Activated naive CD8-positive, alpha-beta T cell treated with anti-CD3 and anti-CD28 coated beads, Interleukin-2, amount 10 ng/mL, durations not matched to agents 7 days and 5 days (primary cell): ENCODE data around the gene ERC1. TPM values are rescaled to one million over a fixed set of nuclear protein-coding genes. Genes with fewer than 3 reads are reported as not detected.
"Not testable (repeated sequence)": the region's sequence is repeated elsewhere in the genome, so short reads cannot be mapped to it uniquely, and the experiment has no call there.

Experiments used
- ATAC-seq: fragments of 150-1000 bp; cut with Tn5 transposase; one replicate; pipeline ENCODE4 v1.10.0; 2021; ENCODE audit warnings: low read depth, moderate library complexity
- POLR2A ChIA-PET: fragments of 350-600 bp; sonication (Branson Sonifier 250); formaldehyde crosslinking; loops from one replicate; lab custom pipeline; 2021; ENCODE audit warnings: antibody characterized with exemption; lab: Charles Lee
- DNase-seq: peaks from one replicate; pipeline ENCODE4 v3.0.0; 2021
- H3K27ac Mint-ChIP-seq: one replicate; pipeline ENCODE4 v1.8.0; 2022; ENCODE audit warnings: mild to moderate bottlenecking, mixed read lengths
- H3K27me3 Mint-ChIP-seq: one replicate; pipeline ENCODE4 v1.8.0; 2022; ENCODE audit warnings: mild to moderate bottlenecking, moderate library complexity, mixed read lengths
- H3K36me3 Mint-ChIP-seq: one replicate; pipeline ENCODE4 v1.8.0; 2021; ENCODE audit warnings: mild to moderate bottlenecking, mixed read lengths
- H3K4me1 Mint-ChIP-seq: one replicate; pipeline ENCODE4 v1.8.0; 2021; ENCODE audit warnings: mixed read lengths
- H3K4me3 Mint-ChIP-seq: one replicate; pipeline ENCODE4 v1.8.0; 2022; ENCODE audit warnings: mild to moderate bottlenecking, moderate library complexity, mixed read lengths
- H3K9me3 Mint-ChIP-seq: one replicate; pipeline ENCODE4 v1.8.0; 2021; ENCODE audit warnings: mixed read lengths
- total RNA-seq, 2 experiments: library from RNA; stranded (reverse); gene quantifications; one replicate each; pipeline ENCODE4 v1.2.3, GENCODE V29; 2021

Gene ERC1
- total RNA-seq, 2 experiments from 2014 or later, result 24.0 to 30.3 TPM

- Mint-ChIP-seq H3K4me1 (peaks cover 4% of the 10 kb centered on the region), H3K27ac (no peak overlapping the region), H3K9me3 (no peaks in the 10 kb centered on the region), H3K4me3 (no peak overlapping the region), H3K36me3 (peaks cover 3% of the 10 kb centered on the region), H3K27me3 (no peaks in the 10 kb centered on the region)
- POLR2A ChIA-PET, result no interaction called here
- no peak for DNase-seq
- ATAC-seq, result no peak
These were observed 235.9 kb downstream of the ERC1 start for GRCh38 chr12:1226951-1227350.

GRCh38 chr12:1234073-1234472 lies 243.1 kb downstream of the ERC1 start:
- POLR2A ChIA-PET, result no interaction called here
- Mint-ChIP-seq H3K36me3 (peaks cover 8% of the 10 kb centered on the region), H3K27me3 (no peaks in the 10 kb centered on the region), H3K27ac (no peak overlapping the region), H3K4me1 (no peaks in the 10 kb centered on the region), H3K4me3 (no peak overlapping the region), H3K9me3 (no peaks in the 10 kb centered on the region)
- DNase-seq (no peak), ATAC-seq (no peak)

- H3K27ac Mint-ChIP-seq, result no peak overlapping the region
- no peaks in the 10 kb centered on the region for H3K9me3 Mint-ChIP-seq
- ATAC-seq (no peak), DNase-seq (no peak)
- no peaks in the 10 kb centered on the region for H3K27me3 Mint-ChIP-seq
- H3K4me3 Mint-ChIP-seq, result no peak overlapping the region
- POLR2A ChIA-PET, result no interaction called here
- no peaks in the 10 kb centered on the region for H3K36me3 Mint-ChIP-seq
- no peaks in the 10 kb centered on the region for H3K4me1 Mint-ChIP-seq
These were observed 255.6 kb downstream of the ERC1 start for GRCh38 chr12:1246637-1247036.

GRCh38 chr12:1250641-1251040 lies 259.6 kb downstream of the ERC1 start:
- Mint-ChIP-seq H3K27me3 (no peaks in the 10 kb centered on the region), H3K4me3 (no peak overlapping the region), H3K27ac (no peak overlapping the region), H3K36me3 (no peaks in the 10 kb centered on the region), H3K9me3 (no peaks in the 10 kb centered on the region), H3K4me1 (no peaks in the 10 kb centered on the region)
- no peak for ATAC-seq
- POLR2A ChIA-PET, result no interaction called here
- DNase-seq, result no peak

- no peak for ATAC-seq
- Mint-ChIP-seq H3K4me1 (no peaks in the 10 kb centered on the region), H3K27ac (no peak overlapping the region), H3K36me3 (no peaks in the 10 kb centered on the region), H3K9me3 (no peaks in the 10 kb centered on the region), H3K4me3 (no peak overlapping the region), H3K27me3 (no peaks in the 10 kb centered on the region)
- no peak for DNase-seq
- POLR2A ChIA-PET, result no interaction called here
These were observed 261.7 kb downstream of the ERC1 start for GRCh38 chr12:1252758-1253157.

GRCh38 chr12:1255125-1255524 lies 264.1 kb downstream of the ERC1 start:
- POLR2A ChIA-PET, H3K36me3 Mint-ChIP-seq, H3K4me1 Mint-ChIP-seq, H3K9me3 Mint-ChIP-seq, H3K27ac Mint-ChIP-seq, ATAC-seq, H3K4me3 Mint-ChIP-seq, DNase-seq, H3K27me3 Mint-ChIP-seq: not testable (repeated sequence)

GRCh38 chr12:1255854-1256253 lies 264.8 kb downstream of the ERC1 start:
- POLR2A ChIA-PET, H3K4me1 Mint-ChIP-seq, H3K9me3 Mint-ChIP-seq: not testable (repeated sequence)

GRCh38 chr12:1256285-1256684 lies 265.3 kb downstream of the ERC1 start:
- Mint-ChIP-seq H3K27me3 (no peaks in the 10 kb centered on the region), H3K36me3 (peaks cover under 1% of the 10 kb centered on the region), H3K4me1 (no peaks in the 10 kb centered on the region), H3K9me3 (no peaks in the 10 kb centered on the region), H3K4me3 (no peak overlapping the region), H3K27ac (no peak overlapping the region)
- ATAC-seq, result no peak
- POLR2A ChIA-PET, result no interaction called here
- no peak for DNase-seq

More at GRCh38 chr12:1255854-1256253, 264.8 kb downstream of the ERC1 start:
- H3K27me3 Mint-ChIP-seq, H3K4me3 Mint-ChIP-seq, DNase-seq, H3K36me3 Mint-ChIP-seq, H3K27ac Mint-ChIP-seq, ATAC-seq: not testable (repeated sequence)

- Mint-ChIP-seq H3K4me3 (no peak overlapping the region), H3K36me3 (peaks cover 1% of the 10 kb centered on the region), H3K27me3 (no peaks in the 10 kb centered on the region), H3K9me3 (no peaks in the 10 kb centered on the region), H3K27ac (no peak overlapping the region), H3K4me1 (no peaks in the 10 kb centered on the region)
- POLR2A ChIA-PET, result no interaction called here
- ATAC-seq (no peak), DNase-seq (no peak)
These were observed 266.0 kb downstream of the ERC1 start for GRCh38 chr12:1256991-1257390.

GRCh38 chr12:1262011-1262410 lies 271.0 kb downstream of the ERC1 start:
- no peak for ATAC-seq
- no peak overlapping the region for H3K27ac Mint-ChIP-seq
- H3K4me3 Mint-ChIP-seq, result no peak overlapping the region
- POLR2A ChIA-PET, result no interaction called here
- H3K36me3 Mint-ChIP-seq, result peaks cover 6% of the 10 kb centered on the region
- H3K27me3 Mint-ChIP-seq, result no peaks in the 10 kb centered on the region
- DNase-seq, result no peak
- H3K4me1 Mint-ChIP-seq, result peaks cover 3% of the 10 kb centered on the region
- H3K9me3 Mint-ChIP-seq, result no peaks in the 10 kb centered on the region

- Mint-ChIP-seq H3K27ac (no peak overlapping the region), H3K27me3 (no peaks in the 10 kb centered on the region), H3K4me1 (peaks cover 8% of the 10 kb centered on the region), H3K36me3 (peaks cover 4% of the 10 kb centered on the region), H3K9me3 (no peaks in the 10 kb centered on the region), H3K4me3 (no peak overlapping the region)
- POLR2A ChIA-PET, result interaction anchor here (0.6 kb wide), 1 partner anchor 17 kb away, joined by 3 read pairs; no protein-coding TSS in a partner anchor
- DNase-seq (no peak), ATAC-seq (no peak)
These were observed 276.2 kb downstream of the ERC1 start for GRCh38 chr12:1267243-1267642.

GRCh38 chr12:1272142-1272541 lies 281.1 kb downstream of the ERC1 start:
- no peak overlapping the region for H3K4me3 Mint-ChIP-seq
- H3K4me1 Mint-ChIP-seq, result peaks cover 6% of the 10 kb centered on the region
- peak; percentile 33 for ATAC-seq
- DNase-seq, result no peak
- H3K27me3 Mint-ChIP-seq, result no peaks in the 10 kb centered on the region
- H3K36me3 Mint-ChIP-seq, result peaks cover 2% of the 10 kb centered on the region
- POLR2A ChIA-PET, result no interaction called here
- H3K9me3 Mint-ChIP-seq, result no peaks in the 10 kb centered on the region
- no peak overlapping the region for H3K27ac Mint-ChIP-seq

GRCh38 chr12:1273051-1273450 lies 282.0 kb downstream of the ERC1 start:
- Mint-ChIP-seq H3K4me3 (no peak overlapping the region), H3K27ac (no peak overlapping the region), H3K9me3 (no peaks in the 10 kb centered on the region), H3K4me1 (peaks cover 13% of the 10 kb centered on the region), H3K36me3 (peaks cover 2% of the 10 kb centered on the region), H3K27me3 (no peaks in the 10 kb centered on the region)
- DNase-seq, result no peak
- POLR2A ChIA-PET, result no interaction called here
- no peak for ATAC-seq

- H3K4me3 Mint-ChIP-seq, result peak overlapping the region; percentile 48
- H3K36me3 Mint-ChIP-seq, result peaks cover 2% of the 10 kb centered on the region
- peak overlapping the region; percentile 69 for H3K27ac Mint-ChIP-seq
- ATAC-seq (peak; percentile 91), DNase-seq (no peak)
- H3K9me3 Mint-ChIP-seq, result no peaks in the 10 kb centered on the region
- peaks cover 14% of the 10 kb centered on the region for H3K4me1 Mint-ChIP-seq
- H3K27me3 Mint-ChIP-seq, result no peaks in the 10 kb centered on the region
- POLR2A ChIA-PET, result no interaction called here
These were observed 286.9 kb downstream of the ERC1 start for GRCh38 chr12:1277905-1278304.

GRCh38 chr12:1279050-1279449 lies 288.0 kb downstream of the ERC1 start:
- Mint-ChIP-seq H3K4me3 (no peak overlapping the region), H3K27me3 (no peaks in the 10 kb centered on the region), H3K4me1 (peaks cover 17% of the 10 kb centered on the region), H3K9me3 (no peaks in the 10 kb centered on the region), H3K27ac (no peak overlapping the region), H3K36me3 (peaks cover 2% of the 10 kb centered on the region)
- POLR2A ChIA-PET, result no interaction called here
- ATAC-seq, result no peak
- DNase-seq, result no peak
